ACC112 (cell line): ENCODE data around the gene FBF1.
"Not testable (repeated sequence)": the region's sequence is repeated elsewhere in the genome, so short reads cannot be mapped to it uniquely, and the experiment has no call there.

ENCODE experiments used
- H2AFZ ChIP-seq: fragments of 200-600 bp; sonication (generic); one replicate; pipeline ENCODE4 v1.6.0; 2017; ENCODE audit warnings: antibody characterized with exemption, low read length; ENCODE audit not compliant: unreplicated experiment
- H3K27ac ChIP-seq: fragments of 200-600 bp; sonication (generic); 2 replicates; pipeline ENCODE4 v1.5.1; 2014; ENCODE audit warnings: low read depth, mild to moderate bottlenecking, antibody characterized with exemption, low read length, moderate library complexity
- H3K27me3 ChIP-seq: fragments of 200-600 bp; sonication (generic); 2 replicates; pipeline ENCODE4 v1.6.1; 2014; ENCODE audit warnings: mild to moderate bottlenecking, antibody characterized with exemption, low read length, moderate library complexity, mixed read lengths; ENCODE audit not compliant: insufficient read depth
- H3K36me3 ChIP-seq: fragments of 200-600 bp; sonication (generic); 2 replicates; pipeline ENCODE4 v1.6.1; 2016; ENCODE audit warnings: mild to moderate bottlenecking, antibody characterized with exemption, low read length, moderate library complexity, mixed read lengths; ENCODE audit not compliant: insufficient read depth
- H3K4me1 ChIP-seq: fragments of 200-600 bp; sonication (generic); one replicate; pipeline ENCODE4 v1.6.1; 2016; ENCODE audit warnings: low read length, mixed read lengths; ENCODE audit not compliant: insufficient read depth, unreplicated experiment, control insufficient read depth
- H3K4me3 ChIP-seq: fragments of 200-600 bp; sonication (generic); 2 replicates; pipeline ENCODE4 v1.5.1; 2014; ENCODE audit warnings: mild to moderate bottlenecking, low read depth, low read length
- H3K79me2 ChIP-seq: fragments of 200-600 bp; sonication (generic); one replicate; pipeline ENCODE4 v1.6.0; 2016; ENCODE audit warnings: low read length; ENCODE audit not compliant: control insufficient read depth, unreplicated experiment, insufficient read depth

The FBF1 gene

GRCh38 chr17:75975757-75976174 is 34.9 kb upstream of the FBF1 start:
- Histone ChIP-seq H3K4me1 (peaks cover 23% of the 10 kb centered on the region), H2AFZ (peak overlapping the region; percentile 18), H3K4me3 (peak overlapping the region; percentile 74), H3K36me3 (0 out of 2 replicates have a peak, but pooled peaks cover 3% of the 10 kb centered on the region), H3K27me3 (no peaks in the 10 kb centered on the region), H3K27ac (0 out of 2 replicates have a peak overlapping the region, but pooled peaks have one; percentile 4), H3K79me2 (peaks cover 33% of the 10 kb centered on the region)

- not testable (repeated sequence) for H2AFZ ChIP-seq, H3K27me3 ChIP-seq, H3K36me3 ChIP-seq, H3K4me3 ChIP-seq, H3K27ac ChIP-seq
- Histone ChIP-seq H3K79me2 (peaks cover 32% of the 10 kb centered on the region), H3K4me1 (peaks cover 21% of the 10 kb centered on the region)
Observed at GRCh38 chr17:75975187-75975586, 34.3 kb upstream of the FBF1 start.

GRCh38 chr17:75970626-75971025 is 29.8 kb upstream of the FBF1 start:
- H3K4me1 ChIP-seq = peaks cover 5% of the 10 kb centered on the region
- peaks cover 7% of the 10 kb centered on the region for H3K79me2 ChIP-seq
- H3K4me3 ChIP-seq = no peak overlapping the region
- H2AFZ ChIP-seq = no peak overlapping the region
- H3K36me3 ChIP-seq = 0 out of 2 replicates have a peak, but pooled peaks cover 3% of the 10 kb centered on the region
- H3K27ac ChIP-seq = no peak overlapping the region; the same call in 1 of the 2 replicates
- H3K27me3 ChIP-seq = no peaks in the 10 kb centered on the region

- Histone ChIP-seq H3K4me3 (no peak overlapping the region), H3K36me3 (0 out of 2 replicates have a peak, but pooled peaks cover 3% of the 10 kb centered on the region), H3K27me3 (no peaks in the 10 kb centered on the region), H3K27ac (no peak overlapping the region; the same call in 1 of the 2 replicates), H3K4me1 (peaks cover 5% of the 10 kb centered on the region), H2AFZ (no peak overlapping the region), H3K79me2 (peaks cover 1% of the 10 kb centered on the region)
Observed at GRCh38 chr17:75970011-75970523, 29.2 kb upstream of the FBF1 start.

- not testable (repeated sequence) for H3K4me1 ChIP-seq, H2AFZ ChIP-seq, H3K27ac ChIP-seq, H3K36me3 ChIP-seq, H3K27me3 ChIP-seq, H3K79me2 ChIP-seq, H3K4me3 ChIP-seq
Observed at GRCh38 chr17:75969044-75969443, 28.2 kb upstream of the FBF1 start.

- Histone ChIP-seq H3K4me3 (no peak overlapping the region), H3K79me2 (peaks cover 5% of the 10 kb centered on the region), H3K27me3 (no peaks in the 10 kb centered on the region), H3K27ac (no peak overlapping the region), H3K4me1 (peaks cover 5% of the 10 kb centered on the region), H3K36me3 (no peaks in the 10 kb centered on the region), H2AFZ (no peak overlapping the region)
Observed at GRCh38 chr17:75965468-75965867, 24.6 kb upstream of the FBF1 start.

GRCh38 chr17:75959839-75960511 is 19.1 kb upstream of the FBF1 start:
- Histone ChIP-seq H3K36me3 (peaks cover 4% of the 10 kb centered on the region; the same call in 1 of the 2 replicates), H3K27me3 (no peaks in the 10 kb centered on the region), H3K79me2 (peaks cover 5% of the 10 kb centered on the region), H3K4me1 (no peaks in the 10 kb centered on the region), H3K27ac (no peak overlapping the region), H3K4me3 (no peak overlapping the region), H2AFZ (no peak overlapping the region)

- Histone ChIP-seq H3K4me1 (no peaks in the 10 kb centered on the region), H3K27ac (no peak overlapping the region), H3K36me3 (peaks cover 4% of the 10 kb centered on the region; the same call in 1 of the 2 replicates), H3K79me2 (peaks cover 2% of the 10 kb centered on the region), H2AFZ (no peak overlapping the region), H3K4me3 (no peak overlapping the region), H3K27me3 (no peaks in the 10 kb centered on the region)
Observed at GRCh38 chr17:75959051-75959838, 18.4 kb upstream of the FBF1 start.

GRCh38 chr17:75950855-75951554 is 10.2 kb upstream of the FBF1 start:
- H3K36me3 ChIP-seq = peaks cover 29% of the 10 kb centered on the region
- no peak overlapping the region for H3K27ac ChIP-seq

GRCh38 chr17:75950421-75950820 is 9.6 kb upstream of the FBF1 start:
- Histone ChIP-seq H3K27me3 (no peaks in the 10 kb centered on the region), H2AFZ (no peak overlapping the region), H3K79me2 (no peaks in the 10 kb centered on the region), H3K4me3 (no peak overlapping the region), H3K27ac (no peak overlapping the region), H3K4me1 (peaks cover 7% of the 10 kb centered on the region), H3K36me3 (peaks cover 31% of the 10 kb centered on the region)

More at GRCh38 chr17:75950855-75951554, 10.2 kb upstream of the FBF1 start:
- Histone ChIP-seq H3K4me3 (no peak overlapping the region), H3K79me2 (no peaks in the 10 kb centered on the region), H2AFZ (no peak overlapping the region), H3K27me3 (no peaks in the 10 kb centered on the region), H3K4me1 (peaks cover 7% of the 10 kb centered on the region)
